HepG2 (cell line): Measurements from ENCODE around the gene C2orf42. TPM values are rescaled to one million over a fixed set of nuclear protein-coding genes. Genes with fewer than 3 reads are reported as not detected.

Source experiments
- CREB1 ChIP-seq, 2 experiments: fragments of 450-650 bp in 1 of 2; IDR thresholded peaks; 2 replicates each; pipeline ENCODE4 v1.6.1; 2016 to 2017; ENCODE audit warnings: control low read depth in 1 of 2, mild to moderate bottlenecking in 1 of 2, missing compliant biosample characterization in 1 of 2, missing genetic modification characterization in 1 of 2
- EZH2 ChIP-seq: conservative IDR thresholded peaks from 2 replicates; pipeline ENCODE4 v1.6.1; 2012; ENCODE audit warnings: mild to moderate bottlenecking, low read depth, low read length, moderate library complexity
- GMEB2 ChIP-seq: IDR thresholded peaks from 2 replicates; pipeline ENCODE4 v1.6.1; 2016; ENCODE audit warnings: missing biosample characterization, missing genetic modification reagents, low read depth
- KDM4B ChIP-seq: sonication (generic); formaldehyde crosslinking; IDR thresholded peaks from 2 replicates; pipeline ENCODE4 v1.4.0; 2020; ENCODE audit warnings: missing genetic modification reagents
- LBX2 ChIP-seq: sonication (generic); formaldehyde crosslinking; IDR thresholded peaks from 2 replicates; pipeline ENCODE4 v1.5.0; 2020; ENCODE audit warnings: missing genetic modification reagents, mild to moderate bottlenecking, borderline replicate concordance
- MTA1 ChIP-seq: sonication (generic); formaldehyde crosslinking; IDR thresholded peaks from 2 replicates; pipeline ENCODE4 v1.4.0; 2020; ENCODE audit warnings: missing genetic modification reagents, mild to moderate bottlenecking, borderline replicate concordance
- NFYB ChIP-seq: sonication (generic); formaldehyde crosslinking; IDR thresholded peaks from 2 replicates; pipeline ENCODE4 v1.4.0; 2020; ENCODE audit warnings: missing genetic modification reagents
- RAD21 ChIP-seq: fragments of 450-650 bp; formaldehyde crosslinking; IDR thresholded peaks from 2 replicates; pipeline ENCODE4 v1.5.0; 2020; ENCODE audit warnings: mild to moderate bottlenecking
- RFX5 ChIP-seq: IDR thresholded peaks from 2 replicates; pipeline ENCODE4 v1.6.1; 2011; ENCODE audit warnings: low read depth, low read length, improper control_type of control experiment
- SALL2 ChIP-seq: sonication (generic); formaldehyde crosslinking; IDR thresholded peaks from 2 replicates; pipeline ENCODE4 v1.8.1; 2023; ENCODE audit warnings: mild to moderate bottlenecking, missing genetic modification reagents, inconsistent platforms
- SP5 ChIP-seq: IDR thresholded peaks from 2 replicates; pipeline ENCODE4 v1.6.1; 2016; ENCODE audit warnings: low read depth, borderline replicate concordance
- TAF1 ChIP-seq: sonication (generic); formaldehyde crosslinking; IDR thresholded peaks from 2 replicates; pipeline ENCODE4 v1.4.0; 2020; ENCODE audit warnings: missing genetic modification reagents
- TFAP4 ChIP-seq: sonication (generic); IDR thresholded peaks from 2 replicates; pipeline ENCODE4 v1.6.1; 2016; ENCODE audit warnings: low read depth, borderline replicate concordance
- TOPORS ChIP-seq: sonication (generic); formaldehyde crosslinking; IDR thresholded peaks from 2 replicates; pipeline ENCODE4 v1.8.0; 2023; ENCODE audit warnings: mild to moderate bottlenecking, missing genetic modification reagents
- ZBTB7A ChIP-seq: sonication (generic); formaldehyde crosslinking; IDR thresholded peaks from 2 replicates; pipeline ENCODE4 v1.8.0; 2022; ENCODE audit warnings: mild to moderate bottlenecking, missing genetic modification reagents
- ZMYM2 ChIP-seq: sonication (generic); formaldehyde crosslinking; IDR thresholded peaks from 2 replicates; pipeline ENCODE4 v1.8.0; 2022; ENCODE audit warnings: mild to moderate bottlenecking, missing genetic modification reagents
- ZNF101 ChIP-seq: sonication (generic); formaldehyde crosslinking; IDR thresholded peaks from 2 replicates; pipeline ENCODE4 v1.4.0; 2020; ENCODE audit warnings: mild to moderate bottlenecking, low read depth, missing genetic modification reagents, borderline replicate concordance
- ZNF260 ChIP-seq: sonication (generic); formaldehyde crosslinking; IDR thresholded peaks from 2 replicates; pipeline ENCODE4 v1.4.0; 2020; ENCODE audit warnings: missing genetic modification reagents, low read depth, mild to moderate bottlenecking, borderline replicate concordance
- ZNF280B ChIP-seq: sonication (generic); formaldehyde crosslinking; IDR thresholded peaks from 2 replicates; pipeline ENCODE4 v1.5.0; 2020; ENCODE audit warnings: missing genetic modification reagents, mild to moderate bottlenecking, borderline replicate concordance
- ZNF282 ChIP-seq: fragments of 450-650 bp; IDR thresholded peaks from 2 replicates; pipeline ENCODE4 v1.6.1; 2018; ENCODE audit not compliant: partially characterized antibody
- ZNF639 ChIP-seq: conservative IDR thresholded peaks from 2 replicates; pipeline ENCODE4 v1.6.1; 2018; ENCODE audit warnings: missing genetic modification reagents
- ZNF674 ChIP-seq: sonication (generic); formaldehyde crosslinking; IDR thresholded peaks from 2 replicates; pipeline ENCODE4 v1.5.0; 2020; ENCODE audit warnings: low read depth, mild to moderate bottlenecking, missing genetic modification reagents
- polyA plus RNA-seq, 8 experiments: library from polyadenylated mRNA; depleted of rRNA in 3 of 8; stranded (reverse) in 7 of 8; unstranded in 1 of 8; fragments of >200 nt; fragmentation: Illumina TruSeq in 4 of 8; extraction: Trizol in 4 of 8; gene quantifications; 2 replicates each; pipeline versions ENCODE4 v1.2.1 to v1.2.3, GENCODE V29; 2011 to 2016; ENCODE audit warnings: low read depth in 4 of 8, missing spikeins in 1 of 8, mixed read lengths in 1 of 8; ENCODE audit not compliant: insufficient read depth in 1 of 8
- total RNA-seq, 5 experiments: library from RNA; depleted of rRNA; stranded (reverse); fragments of >200 nt; fragmentation: Illumina TruSeq; extraction: Trizol; gene quantifications; 2 replicates each; pipeline ENCODE4 v1.2.3, GENCODE V29; 2016; ENCODE audit warnings: low read depth in 1 of 5

C2orf42 gene
- total and polyA plus RNA-seq, 2 of the 13 experiments (the other 11 are each of a cell fraction or from before 2014, with no cell fraction given): 9.3 to 9.9 TPM

GRCh38 chr2:70132244-70133126 is 58.3 kb downstream of the C2orf42 start (continued):
- TF ChIP-seq ZNF280B (CRISPR knock-in tag) (no peak), MTA1 (CRISPR knock-in tag) (no peak), SP5 (CRISPR knock-in tag) (no peak), TAF1 (CRISPR knock-in tag) (peak; percentile 70; the same call in 1 of the 2 replicates), TOPORS (CRISPR knock-in tag) (no peak), ZNF674 (CRISPR knock-in tag) (no peak), RFX5 (0 out of 2 replicates have a peak, but pooled peaks have one; percentile 8), EZH2 (no peak), RAD21 (CRISPR knock-in tag) (0 out of 2 replicates have a peak, but pooled peaks have one; percentile 21), NFYB (CRISPR knock-in tag) (peak; percentile 33; the same call in 1 of the 2 replicates), CREB1 (IDR thresholded peaks at IDR 0.05) (no peak), CREB1 (CRISPR knock-in tag; IDR thresholded peaks at IDR 0.05) (no peak; the same call in 1 of the 2 replicates), GMEB2 (CRISPR knock-in tag) (no peak), TFAP4 (no peak), ZMYM2 (no peak), ZNF282 (no peak), ZNF101 (CRISPR knock-in tag) (no peak), ZBTB7A (no peak), ZNF639 (no peak; the same call in none of the 2 replicates), SALL2 (no peak), KDM4B (no peak), ZNF260 (CRISPR knock-in tag) (no peak), LBX2 (CRISPR knock-in tag) (no peak)
